SK-N-SH treated with all-trans-retinoic acid at 6 μM for 48 hours (cell line): Measurements from ENCODE around the gene SEC14L1.

ENCODE experiments used
- ARNTL ChIP-seq: fragments of 450-650 bp; formaldehyde crosslinking; IDR thresholded peaks from 2 replicates; pipeline ENCODE4 v1.5.0; 2020; ENCODE audit warnings: low read depth, mild to moderate bottlenecking, moderate library complexity, borderline replicate concordance
- TF ChIP-seq, protein P1 (sequence below): fragments of 250-450 bp; sonication (Bioruptor Pico); IDR thresholded peaks from 2 replicates; pipeline ENCODE4 v1.8.0; 2020; ENCODE audit warnings: mild to moderate bottlenecking, moderate library complexity, borderline replicate concordance
- TF ChIP-seq, protein P2 (sequence below): fragments of 250-450 bp; sonication (Bioruptor Pico); IDR thresholded peaks from 2 replicates; pipeline ENCODE4 v1.5.1; 2020; ENCODE audit warnings: low read depth, mild to moderate bottlenecking, moderate library complexity

DNA sequence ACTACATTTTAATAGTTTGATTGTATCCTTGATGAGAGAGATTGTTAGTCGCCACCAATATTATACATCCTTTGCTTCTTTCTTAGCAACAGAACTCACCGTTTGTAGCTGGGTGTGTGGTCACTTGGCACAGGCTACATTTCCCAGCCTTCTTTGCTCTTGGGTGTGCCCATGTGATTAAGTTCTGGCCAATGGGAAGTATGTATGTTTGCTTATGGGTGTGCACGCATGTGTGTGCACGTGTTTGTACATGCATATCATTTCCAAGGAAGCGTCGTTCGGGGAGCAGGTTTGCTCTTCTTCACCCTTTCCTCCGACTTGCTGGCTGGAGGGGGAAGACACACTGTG lies 4.4 kb upstream of the SEC14L1 start:
- TF ChIP-seq, protein P1, sequence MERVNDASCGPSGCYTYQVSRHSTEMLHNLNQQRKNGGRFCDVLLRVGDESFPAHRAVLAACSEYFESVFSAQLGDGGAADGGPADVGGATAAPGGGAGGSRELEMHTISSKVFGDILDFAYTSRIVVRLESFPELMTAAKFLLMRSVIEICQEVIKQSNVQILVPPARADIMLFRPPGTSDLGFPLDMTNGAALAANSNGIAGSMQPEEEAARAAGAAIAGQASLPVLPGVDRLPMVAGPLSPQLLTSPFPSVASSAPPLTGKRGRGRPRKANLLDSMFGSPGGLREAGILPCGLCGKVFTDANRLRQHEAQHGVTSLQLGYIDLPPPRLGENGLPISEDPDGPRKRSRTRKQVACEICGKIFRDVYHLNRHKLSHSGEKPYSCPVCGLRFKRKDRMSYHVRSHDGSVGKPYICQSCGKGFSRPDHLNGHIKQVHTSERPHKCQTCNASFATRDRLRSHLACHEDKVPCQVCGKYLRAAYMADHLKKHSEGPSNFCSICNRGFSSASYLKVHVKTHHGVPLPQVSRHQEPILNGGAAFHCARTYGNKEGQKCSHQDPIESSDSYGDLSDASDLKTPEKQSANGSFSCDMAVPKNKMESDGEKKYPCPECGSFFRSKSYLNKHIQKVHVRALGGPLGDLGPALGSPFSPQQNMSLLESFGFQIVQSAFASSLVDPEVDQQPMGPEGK = no peak
- TF ChIP-seq, protein P2, sequence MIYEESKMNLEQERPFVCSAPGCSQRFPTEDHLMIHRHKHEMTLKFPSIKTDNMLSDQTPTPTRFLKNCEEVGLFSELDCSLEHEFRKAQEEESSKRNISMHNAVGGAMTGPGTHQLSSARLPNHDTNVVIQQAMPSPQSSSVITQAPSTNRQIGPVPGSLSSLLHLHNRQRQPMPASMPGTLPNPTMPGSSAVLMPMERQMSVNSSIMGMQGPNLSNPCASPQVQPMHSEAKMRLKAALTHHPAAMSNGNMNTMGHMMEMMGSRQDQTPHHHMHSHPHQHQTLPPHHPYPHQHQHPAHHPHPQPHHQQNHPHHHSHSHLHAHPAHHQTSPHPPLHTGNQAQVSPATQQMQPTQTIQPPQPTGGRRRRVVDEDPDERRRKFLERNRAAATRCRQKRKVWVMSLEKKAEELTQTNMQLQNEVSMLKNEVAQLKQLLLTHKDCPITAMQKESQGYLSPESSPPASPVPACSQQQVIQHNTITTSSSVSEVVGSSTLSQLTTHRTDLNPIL (CRISPR knock-in tag) = no peak
- TF ChIP-seq ARNTL (CRISPR knock-in tag) = no peak
